Lower leg skin (tissue), 3 donors: ENCODE measurements around the gene HS6ST3.

ENCODE experiments used
- POLR2A ChIP-seq, 2 donors: fragments of 450-650 bp; IDR thresholded peaks; one replicate each; pipeline ENCODE4 v1.6.1; 2016 to 2017; ENCODE audit warnings: antibody characterized with exemption in 2 of 2, mild to moderate bottlenecking in 1 of 2, moderate library complexity in 1 of 2
- TF ChIP-seq, protein P1 (sequence below), 3 donors: fragments of 450-650 bp; IDR thresholded peaks; one replicate each; pipeline ENCODE4 v1.5.1; 2016; ENCODE audit warnings: antibody characterized with exemption in 3 of 3, mild to moderate bottlenecking in 3 of 3, moderate library complexity in 2 of 3

DNA sequence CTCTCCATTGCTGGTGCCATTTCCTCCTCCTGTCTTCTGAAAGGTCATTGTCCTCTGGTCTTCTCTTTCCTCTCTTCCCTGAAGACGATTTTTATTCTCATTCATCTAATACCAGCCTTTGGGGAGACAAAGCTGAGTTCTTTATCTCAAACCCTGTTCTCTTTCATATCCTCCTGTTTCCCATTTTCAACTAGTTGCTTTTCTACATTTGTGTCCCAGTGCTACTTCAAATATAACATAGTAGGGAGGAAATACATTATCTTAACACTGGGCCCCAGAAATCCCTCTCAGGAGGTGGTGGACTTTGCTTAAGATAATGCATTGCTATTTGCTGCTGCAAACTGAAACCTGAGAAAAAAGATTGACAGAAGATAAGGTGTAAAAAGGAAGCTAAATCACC, 159.1 kb downstream of the HS6ST3 start:
- TF ChIP-seq POLR2A (IDR thresholded peaks at IDR 0.05) = no peak
- TF ChIP-seq, protein P1, sequence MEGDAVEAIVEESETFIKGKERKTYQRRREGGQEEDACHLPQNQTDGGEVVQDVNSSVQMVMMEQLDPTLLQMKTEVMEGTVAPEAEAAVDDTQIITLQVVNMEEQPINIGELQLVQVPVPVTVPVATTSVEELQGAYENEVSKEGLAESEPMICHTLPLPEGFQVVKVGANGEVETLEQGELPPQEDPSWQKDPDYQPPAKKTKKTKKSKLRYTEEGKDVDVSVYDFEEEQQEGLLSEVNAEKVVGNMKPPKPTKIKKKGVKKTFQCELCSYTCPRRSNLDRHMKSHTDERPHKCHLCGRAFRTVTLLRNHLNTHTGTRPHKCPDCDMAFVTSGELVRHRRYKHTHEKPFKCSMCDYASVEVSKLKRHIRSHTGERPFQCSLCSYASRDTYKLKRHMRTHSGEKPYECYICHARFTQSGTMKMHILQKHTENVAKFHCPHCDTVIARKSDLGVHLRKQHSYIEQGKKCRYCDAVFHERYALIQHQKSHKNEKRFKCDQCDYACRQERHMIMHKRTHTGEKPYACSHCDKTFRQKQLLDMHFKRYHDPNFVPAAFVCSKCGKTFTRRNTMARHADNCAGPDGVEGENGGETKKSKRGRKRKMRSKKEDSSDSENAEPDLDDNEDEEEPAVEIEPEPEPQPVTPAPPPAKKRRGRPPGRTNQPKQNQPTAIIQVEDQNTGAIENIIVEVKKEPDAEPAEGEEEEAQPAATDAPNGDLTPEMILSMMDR (IDR thresholded peaks at IDR 0.05) = no peak
